Fibroblast of lung (primary cell): Measurements from ENCODE around the gene NDUFA9. TPM values are rescaled to one million over a fixed set of nuclear protein-coding genes. Genes with fewer than 3 reads are reported as not detected.
A peak's percentile ranks its signal among the peaks of the same experiment; 100 is the strongest.

Source experiments
- DNase-seq, 2 donors: peaks; one replicate each; pipeline versions ENCODE4 v3.0.0 to v3.0.0-alpha.2; 2010; ENCODE audit warnings: low read depth in 2 of 2
- H2AFZ ChIP-seq: 2 replicates; pipeline ENCODE4 v1.5.1; 2012; ENCODE audit warnings: low read length, control low read depth, inconsistent platforms
- H3K27ac ChIP-seq: 2 replicates; pipeline ENCODE4 v1.5.1; 2011; ENCODE audit warnings: low read length, control low read depth; ENCODE audit not compliant: insufficient read depth
- H3K27me3 ChIP-seq: 2 replicates; pipeline ENCODE4 v1.5.1; 2011; ENCODE audit warnings: mild to moderate bottlenecking, low read length; ENCODE audit not compliant: control insufficient read depth, insufficient read depth
- H3K36me3 ChIP-seq: 2 replicates; pipeline ENCODE4 v1.5.1; 2011; ENCODE audit warnings: low read length; ENCODE audit not compliant: control insufficient read depth, insufficient read depth
- H3K4me1 ChIP-seq: 2 replicates; pipeline ENCODE4 v1.5.1; 2011; ENCODE audit warnings: low read length; ENCODE audit not compliant: control insufficient read depth, insufficient read depth; ENCODE audit errors: extremely low read depth
- H3K4me2 ChIP-seq: 2 replicates; pipeline ENCODE4 v1.5.1; 2011; ENCODE audit warnings: low read length, control low read depth; ENCODE audit not compliant: insufficient read depth; ENCODE audit errors: extremely low read depth
- H3K4me3 ChIP-seq, 4 experiments: fragments of 200-600 bp in 1 of 4; sonication (generic) in 1 of 4; replicated peaks in 1 of 4; 2 replicates each; pipeline ENCODE4 v1.5.1; 2011 to 2016; ENCODE audit warnings: low read length in 4 of 4, low read depth in 3 of 4, mild to moderate bottlenecking in 3 of 4, control low read depth in 2 of 4, inconsistent platforms in 1 of 4, mixed read lengths in 1 of 4; ENCODE audit not compliant: insufficient read depth in 1 of 4; ENCODE audit errors: control extremely low read depth in 1 of 4
- H3K79me2 ChIP-seq: 2 replicates; pipeline ENCODE4 v1.5.1; 2012; ENCODE audit warnings: mild to moderate bottlenecking, low read length, inconsistent platforms; ENCODE audit not compliant: control insufficient read depth, insufficient read depth
- H3K9ac ChIP-seq: 2 replicates; pipeline ENCODE4 v1.5.1; 2011; ENCODE audit warnings: mild to moderate bottlenecking, low read length, control low read depth; ENCODE audit not compliant: insufficient read depth
- H3K9me3 ChIP-seq: 2 replicates; pipeline ENCODE4 v1.5.1; 2012; ENCODE audit warnings: low read depth, low read length; ENCODE audit not compliant: control insufficient read depth, insufficient read depth
- H4K20me1 ChIP-seq: 2 replicates; pipeline ENCODE4 v1.5.1; 2011; ENCODE audit warnings: low read length; ENCODE audit not compliant: control insufficient read depth, insufficient read depth; ENCODE audit errors: extremely low read depth
- CTCF ChIP-seq, 2 donors: IDR thresholded peaks in 1 of 2; conservative IDR thresholded peaks in 1 of 2; 1 replicate in 1 of 2; 2 replicates in 1 of 2; pipeline ENCODE4 v1.5.1; 2011 to 2012; ENCODE audit warnings: low read length in 2 of 2, control low read depth in 1 of 2, inconsistent platforms in 1 of 2, low read depth in 1 of 2, mild to moderate bottlenecking in 1 of 2
- EZH2 ChIP-seq: IDR thresholded peaks from 2 replicates; pipeline ENCODE4 v1.5.1; 2012; ENCODE audit warnings: low read length, control low read depth, mild to moderate bottlenecking; ENCODE audit errors: missing control alignments
- polyA plus RNA-seq, 2 donors: library from polyadenylated mRNA; depleted of rRNA in 1 of 2; stranded (reverse) in 1 of 2; unstranded in 1 of 2; fragments of >200 nt; gene quantifications; 2 replicates each; pipeline ENCODE4 v1.2.1, GENCODE V29; 2011 to 2012; ENCODE audit warnings: missing spikeins in 1 of 2
- total RNA-seq: library from RNA; depleted of rRNA; stranded (reverse); fragments of >200 nt; gene quantifications from 2 replicates; pipeline ENCODE4 v1.2.1, GENCODE V29; 2014

The NDUFA9 gene
- total and polyA plus RNA-seq, 2 donors (not counting 1 experiment from before 2014, with no cell fraction given) = 42.6 to 68.8 TPM

DNA sequence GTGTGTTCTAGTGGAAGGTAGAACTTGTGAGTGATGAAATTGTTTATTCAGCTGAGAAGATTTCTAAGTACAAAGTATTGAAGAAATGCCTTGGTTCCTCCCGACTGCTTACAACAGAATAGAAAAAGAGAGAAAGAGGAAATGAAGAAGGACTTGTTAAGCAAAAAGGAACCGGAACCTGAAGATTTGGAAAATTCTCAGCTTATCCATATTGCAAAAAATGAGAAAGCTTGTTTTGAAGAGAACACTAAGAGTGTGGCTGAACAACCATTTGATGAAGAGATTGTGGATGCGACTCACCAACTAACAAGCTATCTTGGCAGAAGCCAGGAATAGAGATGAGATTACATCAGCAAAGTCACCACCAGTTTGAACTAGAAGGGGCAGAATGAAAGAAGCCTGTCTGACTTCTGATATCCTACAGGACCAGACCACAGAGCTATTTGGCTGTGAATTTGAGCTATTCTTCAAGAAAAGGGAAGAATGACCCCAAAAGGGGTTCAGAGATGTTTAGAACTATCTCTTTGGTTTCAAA, 15.1 kb downstream of the NDUFA9 start:
- TF ChIP-seq EZH2 = no peak
- no peak for TF ChIP-seq CTCF (conservative IDR thresholded peaks at IDR 0.05 in 1 of 2, IDR thresholded peaks at IDR 0.05 in 1 of 2; ENCODE audit: low read depth in 1 of 2, low read length in 2 of 2)
- peak; percentile 66 to 78 for DNase-seq
- Histone ChIP-seq H3K9me3 (no peaks in the 10 kb centered on the region), H3K9ac (no peak overlapping the region), H3K36me3 (peaks cover 12% of the 10 kb centered on the region), H2AFZ (no peak overlapping the region), H3K4me3 (no peak overlapping the region), H3K4me1 (peaks cover 9% of the 10 kb centered on the region), H3K27ac (peak overlapping the region; percentile 84), H4K20me1 (no peaks in the 10 kb centered on the region), H3K79me2 (no peaks in the 10 kb centered on the region), H3K27me3 (no peaks in the 10 kb centered on the region), H3K4me2 (no peak overlapping the region)

DNA sequence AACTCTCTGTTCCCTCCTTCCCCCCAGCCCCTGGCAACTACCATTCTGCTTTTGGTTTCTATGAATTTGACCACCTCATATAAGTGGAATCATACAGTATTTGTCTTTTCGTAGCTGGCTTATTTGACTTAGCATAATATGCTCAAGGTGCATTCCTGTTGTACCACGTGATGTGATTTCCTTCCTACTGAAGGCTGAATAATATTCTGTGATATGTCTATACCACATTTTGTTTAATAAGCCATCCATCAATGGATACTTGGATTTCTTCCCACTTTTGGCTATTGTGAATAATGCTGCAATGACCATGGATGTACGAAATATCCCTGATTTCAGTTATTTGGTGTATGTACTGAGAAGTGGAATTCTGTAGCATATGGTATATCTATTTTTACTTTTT, 16.3 kb downstream of the NDUFA9 start:
- peak in 1 of 2 donors; percentile 3 for DNase-seq
- Histone ChIP-seq H3K36me3 (peaks cover 14% of the 10 kb centered on the region), H4K20me1 (no peaks in the 10 kb centered on the region), H3K79me2 (no peaks in the 10 kb centered on the region), H3K27ac (no peak overlapping the region), H3K9me3 (no peaks in the 10 kb centered on the region), H2AFZ (no peak overlapping the region), H3K4me1 (peaks cover 9% of the 10 kb centered on the region), H3K9ac (no peak overlapping the region), H3K27me3 (no peaks in the 10 kb centered on the region), H3K4me3 (no peak overlapping the region), H3K4me2 (no peak overlapping the region)
- TF ChIP-seq EZH2 (no peak), CTCF (conservative IDR thresholded peaks at IDR 0.05 in 1 of 2, IDR thresholded peaks at IDR 0.05 in 1 of 2; ENCODE audit: low read depth in 1 of 2, low read length in 2 of 2) (no peak)

DNA sequence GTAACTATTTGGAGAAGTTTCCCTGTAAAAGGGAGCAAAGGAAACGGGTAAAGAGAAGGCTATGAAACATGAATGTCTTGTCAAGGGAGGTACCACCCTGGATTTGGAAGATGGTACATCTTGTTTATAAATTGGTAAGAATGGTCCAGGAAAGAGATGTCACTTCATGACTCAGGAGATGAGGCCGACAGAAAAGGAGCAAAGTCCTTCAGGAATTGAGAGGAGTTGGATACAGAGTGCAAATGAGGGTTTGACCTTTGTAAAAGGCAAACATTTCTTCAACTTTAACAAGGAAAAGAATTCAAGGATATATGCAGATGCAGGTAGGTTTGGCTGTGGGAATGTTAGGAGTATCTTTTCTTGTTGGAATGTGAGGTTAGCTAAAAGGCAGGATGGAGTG, 30.8 kb downstream of the NDUFA9 start:
- Histone ChIP-seq H3K9me3 (no peaks in the 10 kb centered on the region), H3K27ac (no peak overlapping the region), H4K20me1 (no peaks in the 10 kb centered on the region), H3K27me3 (no peaks in the 10 kb centered on the region), H3K9ac (no peak overlapping the region), H3K36me3 (no peaks in the 10 kb centered on the region), H3K4me3 (no peak overlapping the region), H3K4me1 (no peaks in the 10 kb centered on the region), H2AFZ (no peak overlapping the region), H3K4me2 (no peak overlapping the region), H3K79me2 (no peaks in the 10 kb centered on the region)
- no peak for DNase-seq
- TF ChIP-seq CTCF (conservative IDR thresholded peaks at IDR 0.05 in 1 of 2, IDR thresholded peaks at IDR 0.05 in 1 of 2; ENCODE audit: low read depth in 1 of 2, low read length in 2 of 2) = no peak
- no peak for TF ChIP-seq EZH2
